Measurements from ENCODE around the gene ABCC9.
A peak's percentile ranks its signal among the peaks of the same experiment; 100 is the strongest.

The ABCC9 gene

DNA sequence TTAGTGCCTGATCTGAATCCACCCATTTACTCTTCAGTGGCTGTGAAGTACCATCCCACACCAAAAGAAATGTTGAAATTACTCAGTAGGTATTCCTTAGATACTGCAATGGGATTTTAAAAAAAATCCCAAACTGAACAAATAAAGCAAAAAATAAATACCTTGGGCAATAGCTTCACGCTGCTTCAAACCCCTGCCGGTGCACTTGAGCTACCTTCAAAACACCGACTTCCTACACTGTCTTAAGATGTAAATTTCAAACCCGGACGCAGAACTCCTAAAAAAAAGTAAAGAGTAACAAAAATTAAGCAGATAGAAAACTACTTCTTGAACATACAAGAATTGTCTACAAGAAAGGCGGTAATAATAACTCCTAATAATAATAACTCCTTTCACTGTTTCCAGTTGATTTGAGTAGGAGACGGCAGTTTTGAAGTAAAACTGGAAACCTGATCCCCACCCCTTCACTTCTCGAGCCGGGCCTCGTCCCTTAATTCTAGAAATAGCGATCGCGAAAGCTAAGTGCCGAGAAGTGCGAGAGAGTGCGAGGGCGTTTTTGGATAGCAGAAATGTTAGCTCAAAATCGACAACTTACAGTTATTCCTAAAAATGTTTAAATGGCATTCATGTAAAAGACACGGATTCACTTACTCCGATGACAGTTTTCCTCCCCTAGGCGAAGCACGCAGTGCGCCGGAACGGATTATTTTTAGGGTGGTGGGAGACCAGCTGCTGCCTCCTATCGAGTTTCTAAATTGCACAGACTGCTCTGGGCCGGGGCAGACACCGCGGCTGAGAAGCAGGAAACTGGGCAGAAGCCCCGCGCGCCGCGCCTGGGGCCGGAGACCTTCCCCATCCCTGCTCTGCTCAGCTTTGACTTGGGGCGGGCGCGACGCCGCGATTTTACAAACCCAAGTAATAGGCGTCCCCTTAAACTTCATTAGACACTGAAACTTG, at the start of gene ABCC9:
ABCC9 (minus strand) TSS at position 878 of the 957 bp plus-strand sequence. CDS start 4,752 bp downstream, outside the sequence.
- H3K27ac ChIP-seq: no peak within 1 kb of the TSS
- no peak for TF ChIP-seq CTCF (conservative IDR thresholded peaks at IDR 0.05)
- no peak for TF ChIP-seq ZFX (IDR thresholded peaks at IDR 0.05)

- no peak overlapping the region for H3K27ac ChIP-seq
- TF ChIP-seq ZFX (IDR thresholded peaks at IDR 0.05) (no peak), CTCF (conservative IDR thresholded peaks at IDR 0.05) (peak; percentile 74)
These were observed 48.7 kb upstream of the ABCC9 start for GRCh38 chr12:21989819-21990412.

DNA sequence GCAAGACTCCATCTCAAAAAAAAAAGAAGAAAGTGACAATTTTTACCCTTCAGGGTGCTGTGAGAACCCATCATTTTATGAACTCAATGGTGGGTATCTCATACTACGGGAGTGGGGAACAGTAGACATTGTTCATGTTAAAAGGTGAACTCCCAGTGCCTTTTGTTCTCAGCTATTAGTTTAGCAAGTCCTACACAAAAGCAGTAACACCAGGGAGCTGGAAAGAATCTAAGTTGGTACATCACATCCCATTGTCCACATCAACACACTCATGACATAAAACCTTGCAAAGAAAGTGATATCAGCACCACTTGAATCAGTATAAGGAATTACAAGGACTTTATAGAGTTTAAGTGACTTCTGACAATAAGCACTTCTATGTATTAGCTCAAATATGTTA, 47.4 kb upstream of the ABCC9 start:
- no peak for TF ChIP-seq CTCF (conservative IDR thresholded peaks at IDR 0.05)
- TF ChIP-seq ZFX (IDR thresholded peaks at IDR 0.05): no peak
- H3K27ac ChIP-seq: no peak overlapping the region

- H3K27ac ChIP-seq: no peak overlapping the region
- no peak for TF ChIP-seq CTCF (conservative IDR thresholded peaks at IDR 0.05)
- TF ChIP-seq ZFX (IDR thresholded peaks at IDR 0.05): no peak
These were observed 46.5 kb upstream of the ABCC9 start for GRCh38 chr12:21987755-21988154.

DNA sequence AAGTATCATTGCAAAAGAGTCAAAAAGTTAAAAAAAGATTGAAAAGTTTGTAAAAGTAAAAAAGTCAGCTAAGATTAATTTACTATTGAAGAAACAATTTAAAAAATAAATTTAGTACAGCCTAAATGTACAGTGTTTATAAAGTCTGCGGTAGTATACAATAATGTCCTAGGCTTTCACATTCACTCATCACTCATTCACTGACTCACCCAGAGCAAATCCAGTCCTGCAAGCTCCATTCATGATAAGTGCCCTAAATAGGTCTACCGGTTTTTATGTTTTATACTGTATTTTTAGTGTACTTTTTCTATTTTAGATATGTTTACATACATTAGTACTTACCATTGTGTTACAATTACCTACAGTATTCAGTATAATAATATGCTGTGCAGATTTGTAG, 43.9 kb upstream of the ABCC9 start:
- TF ChIP-seq CTCF (conservative IDR thresholded peaks at IDR 0.05): no peak
- H3K27ac ChIP-seq: no peak overlapping the region

DNA sequence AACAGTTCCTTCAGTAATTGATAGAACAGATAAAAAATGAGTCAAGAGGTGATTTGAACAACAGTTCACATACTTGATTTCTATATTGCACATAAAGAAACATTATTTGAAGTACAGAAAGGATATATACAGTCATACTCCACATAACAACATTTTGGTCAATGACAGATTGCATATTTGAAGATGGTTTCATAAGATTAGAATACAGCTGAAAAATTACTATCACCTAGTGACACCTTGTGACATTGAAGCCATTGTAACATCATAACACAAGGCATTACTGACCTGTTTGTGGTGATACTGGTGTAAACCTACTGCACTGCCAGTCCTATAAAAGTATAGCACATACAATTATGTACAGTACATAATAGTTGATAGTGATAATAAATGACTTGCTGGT, 43.1 kb upstream of the ABCC9 start:
- H3K27ac ChIP-seq: no peak overlapping the region
- TF ChIP-seq ZFX (IDR thresholded peaks at IDR 0.05): no peak
- peak; percentile 17 for TF ChIP-seq CTCF (conservative IDR thresholded peaks at IDR 0.05)

DNA sequence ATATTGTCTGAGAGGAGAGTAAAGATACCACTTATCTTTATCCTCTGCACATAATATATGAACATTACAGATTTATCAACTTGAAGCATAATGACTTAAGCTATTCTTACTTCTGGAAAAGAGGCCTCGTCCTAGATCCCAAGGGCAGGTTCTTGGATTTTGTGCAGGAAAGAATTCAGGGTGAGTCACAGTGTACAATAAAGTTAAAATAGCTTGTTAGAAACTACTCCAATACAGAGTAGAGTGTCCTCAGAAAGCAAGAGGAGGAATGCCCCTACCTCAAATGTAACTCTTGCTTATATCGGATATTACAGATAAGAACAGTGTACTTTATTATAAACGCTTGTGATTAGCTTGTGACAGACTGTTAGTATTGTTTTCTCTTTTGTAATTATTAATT, 41.9 kb upstream of the ABCC9 start:
- no peak for TF ChIP-seq ZFX (IDR thresholded peaks at IDR 0.05)
- no peak for TF ChIP-seq CTCF (conservative IDR thresholded peaks at IDR 0.05)
- no peak overlapping the region for H3K27ac ChIP-seq

Data from C4-2B (cell line).